GM19238 (cell line): ENCODE measurements around the gene CCDC57.

Experiments used
- DNase-seq: peaks from one replicate; pipeline ENCODE4 v3.0.0; 2011; ENCODE audit warnings: low spot score; ENCODE audit not compliant: insufficient read length

Gene CCDC57

DNA sequence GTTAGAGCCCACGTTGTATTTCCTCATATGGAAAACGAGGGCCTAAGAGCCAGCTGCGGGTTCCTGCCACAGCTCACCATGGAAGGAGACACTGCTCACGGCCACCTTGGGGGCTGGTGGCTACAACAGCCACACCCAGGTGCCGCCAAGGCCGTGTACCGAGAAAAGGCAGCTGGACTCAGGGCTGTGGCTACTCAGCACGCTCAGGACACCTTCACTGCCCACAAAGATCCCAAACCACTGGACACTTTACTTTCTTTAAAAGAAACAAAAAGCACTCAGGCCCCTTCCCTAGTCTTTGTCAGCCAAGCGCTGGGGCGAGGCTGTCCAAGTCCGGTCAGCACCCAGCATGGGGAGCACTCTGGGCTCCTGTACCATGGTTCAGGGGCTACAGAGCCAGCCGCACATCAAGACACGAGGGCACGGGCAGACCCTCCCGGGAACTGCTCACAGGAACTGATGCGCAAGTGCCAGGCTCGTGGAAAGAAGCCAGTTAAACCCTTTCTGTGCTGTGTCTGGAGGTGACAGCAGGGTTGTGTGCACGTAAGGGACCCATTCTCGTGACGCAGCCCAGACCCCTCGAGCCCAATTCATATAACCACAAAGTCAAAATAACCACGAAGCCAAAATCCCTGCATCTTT lies 34.7 kb upstream of the CCDC57 start:
- no peak for DNase-seq

DNA sequence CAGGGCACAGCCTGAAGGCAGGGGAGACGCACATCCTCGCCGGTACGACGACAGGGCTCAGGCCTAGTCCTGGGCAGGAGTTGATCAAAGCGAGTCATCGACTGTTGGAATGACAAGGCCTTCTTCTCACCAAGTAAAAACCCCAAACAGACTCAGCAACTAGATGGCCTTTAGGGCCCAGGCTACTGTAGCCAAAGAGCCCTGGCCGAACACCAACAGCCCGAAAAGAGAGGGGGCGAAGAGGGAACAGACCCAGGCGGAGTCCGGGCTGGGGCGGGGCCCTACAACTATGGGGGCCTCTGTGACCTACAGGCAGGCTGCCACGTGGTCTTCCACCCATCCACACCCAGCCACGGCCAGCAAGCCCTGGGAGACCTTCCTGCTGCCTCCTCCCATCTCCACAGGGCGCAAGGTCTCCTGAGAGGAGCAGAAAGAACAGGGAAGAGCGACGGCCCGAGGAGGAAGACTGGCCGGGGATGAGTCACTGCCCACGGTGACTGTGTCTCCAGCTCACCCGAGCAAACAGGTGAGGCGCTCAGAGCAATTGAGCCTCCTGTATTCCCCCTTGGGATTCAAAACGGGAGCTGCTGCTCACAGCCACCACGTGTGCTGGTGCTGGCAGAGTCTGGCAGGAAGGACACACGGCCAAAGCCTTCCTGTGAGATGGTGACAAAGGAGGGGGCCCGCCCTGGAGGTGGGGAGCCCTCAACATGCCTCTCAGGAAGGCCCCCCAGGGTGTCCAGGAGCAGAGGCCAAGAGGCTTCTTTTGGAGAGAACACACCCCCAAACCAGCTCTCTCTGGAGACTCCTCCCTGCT lies 33.9 kb upstream of the CCDC57 start:
- no peak for DNase-seq

DNA sequence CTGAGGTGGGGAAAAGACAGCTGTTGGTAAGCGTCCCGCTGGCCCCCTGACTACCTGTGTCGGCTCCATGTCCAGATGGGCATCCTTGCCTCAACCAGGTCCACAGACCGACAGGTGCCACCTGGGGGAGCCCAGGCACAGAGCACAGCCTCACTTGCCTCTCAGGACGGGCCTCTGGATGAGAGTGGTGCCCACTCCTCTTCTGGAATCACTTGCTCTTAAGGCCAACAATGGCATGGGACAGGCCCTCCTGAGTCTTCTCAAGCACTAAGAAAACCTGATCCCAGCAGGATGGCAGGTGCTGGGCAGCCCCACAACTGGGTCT lies 33.4 kb upstream of the CCDC57 start:
- DNase-seq = no peak

DNA sequence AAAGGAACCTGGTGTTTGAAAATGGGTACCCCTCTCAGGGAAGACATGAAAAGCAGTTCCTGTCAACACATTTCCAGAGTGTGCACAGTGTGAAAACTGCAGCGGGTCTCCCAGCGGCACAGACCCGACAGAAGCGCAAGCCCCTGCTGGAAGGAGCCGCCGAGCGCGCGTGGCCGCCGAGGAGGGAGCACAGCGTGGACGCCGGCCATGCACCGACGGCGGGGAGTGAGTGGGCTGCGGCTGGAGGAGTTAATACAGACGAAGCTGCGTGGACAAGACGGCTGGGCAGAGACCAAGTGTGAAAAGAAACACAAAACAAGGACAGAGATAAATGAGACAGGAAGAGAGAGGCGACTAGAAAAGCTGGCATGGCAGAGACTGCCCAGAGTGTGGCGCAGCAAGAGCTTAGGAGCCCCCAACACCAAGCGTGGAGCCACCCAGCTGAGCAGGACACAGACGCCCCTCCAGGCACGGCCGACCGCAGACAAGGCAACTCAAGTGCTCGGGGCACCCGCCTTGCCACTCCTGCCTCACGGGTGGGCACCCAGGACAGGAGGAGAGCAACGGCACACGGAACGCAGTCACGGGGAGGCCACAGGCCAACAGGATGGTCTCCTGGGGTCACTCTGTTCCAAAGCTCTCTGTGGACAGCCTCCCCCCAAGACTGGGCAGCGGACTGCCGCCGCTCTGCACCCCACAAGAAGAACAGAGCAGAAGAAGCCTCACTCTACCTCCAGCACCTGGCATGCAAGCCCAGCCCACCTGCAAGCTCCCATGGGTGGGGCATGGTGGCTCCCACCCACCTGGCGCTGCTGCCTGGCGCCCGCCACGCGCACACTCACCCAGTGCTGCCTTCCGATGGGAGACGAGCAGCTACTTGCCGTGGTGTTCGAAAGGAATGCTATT lies 32.7 kb upstream of the CCDC57 start:
- DNase-seq = no peak

DNA sequence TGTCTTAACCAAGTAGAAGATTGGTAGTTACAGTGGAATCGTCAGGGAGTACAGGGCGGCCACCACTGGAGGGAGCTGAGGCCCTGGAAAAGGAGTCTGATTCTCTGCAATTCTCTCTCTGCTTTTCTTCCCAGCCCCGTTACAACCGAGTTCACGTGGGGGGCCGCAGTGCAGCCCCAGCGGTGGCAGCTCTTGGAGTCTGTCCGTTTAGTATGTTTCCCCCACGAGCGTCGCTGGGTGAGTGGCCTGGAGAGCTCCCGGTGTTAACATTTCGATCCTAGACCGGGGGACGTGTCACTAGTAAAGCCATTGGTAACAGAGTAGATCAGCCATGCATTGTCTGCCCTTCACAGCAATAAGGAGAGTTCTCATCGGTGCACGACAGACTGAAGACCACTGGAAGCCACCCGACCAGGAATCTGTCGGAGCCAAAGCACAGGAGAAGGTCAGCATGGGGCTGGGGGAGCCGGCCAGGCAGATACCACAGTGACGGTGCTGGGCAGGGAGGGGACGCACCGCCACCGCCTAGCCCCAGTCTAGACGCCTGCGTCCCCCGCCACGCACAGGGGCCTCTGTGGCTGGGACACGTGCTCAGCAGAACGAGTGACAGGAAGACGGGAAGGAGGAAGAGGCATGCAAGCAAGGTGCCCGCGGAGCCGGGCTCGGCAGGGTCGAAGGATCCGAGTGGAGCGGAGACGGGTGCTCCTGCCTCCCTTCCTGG lies 31.9 kb upstream of the CCDC57 start:
- DNase-seq = no peak

DNA sequence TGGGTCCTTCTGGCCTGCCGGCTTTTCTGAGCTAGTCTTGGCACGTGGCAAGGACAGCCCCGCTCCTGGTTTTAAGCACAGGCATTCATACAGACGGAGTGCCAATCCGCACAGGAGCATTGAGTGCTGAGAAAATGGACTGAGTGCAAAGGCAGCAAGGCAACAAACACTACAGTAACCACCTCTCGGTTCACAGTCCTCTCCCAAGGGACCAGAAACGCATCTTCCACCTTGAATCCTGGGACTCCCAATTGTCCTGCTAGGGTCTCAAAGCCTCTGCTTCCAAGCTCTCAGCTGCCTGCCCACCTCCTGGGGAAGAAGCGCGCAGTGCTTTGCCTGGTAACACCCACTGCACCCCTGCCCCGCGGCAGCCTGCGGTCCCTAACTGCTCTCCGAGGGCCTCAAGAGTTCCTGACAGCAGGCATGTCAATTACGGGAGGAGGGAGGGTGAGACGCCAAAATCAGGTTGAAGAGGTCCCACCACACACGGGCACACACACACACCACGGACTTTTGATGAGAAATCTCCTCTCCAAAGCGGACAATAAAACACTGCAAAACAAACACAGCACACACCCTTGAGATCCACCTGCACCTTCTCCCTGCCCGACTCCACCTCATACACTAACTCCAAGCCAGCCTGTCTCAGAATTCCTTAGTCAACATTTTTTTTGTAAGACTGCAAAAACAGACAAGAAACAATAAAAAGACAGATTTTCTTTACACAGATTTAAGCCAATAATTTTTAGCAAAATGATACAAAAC lies 31.2 kb upstream of the CCDC57 start:
- no peak for DNase-seq

DNA sequence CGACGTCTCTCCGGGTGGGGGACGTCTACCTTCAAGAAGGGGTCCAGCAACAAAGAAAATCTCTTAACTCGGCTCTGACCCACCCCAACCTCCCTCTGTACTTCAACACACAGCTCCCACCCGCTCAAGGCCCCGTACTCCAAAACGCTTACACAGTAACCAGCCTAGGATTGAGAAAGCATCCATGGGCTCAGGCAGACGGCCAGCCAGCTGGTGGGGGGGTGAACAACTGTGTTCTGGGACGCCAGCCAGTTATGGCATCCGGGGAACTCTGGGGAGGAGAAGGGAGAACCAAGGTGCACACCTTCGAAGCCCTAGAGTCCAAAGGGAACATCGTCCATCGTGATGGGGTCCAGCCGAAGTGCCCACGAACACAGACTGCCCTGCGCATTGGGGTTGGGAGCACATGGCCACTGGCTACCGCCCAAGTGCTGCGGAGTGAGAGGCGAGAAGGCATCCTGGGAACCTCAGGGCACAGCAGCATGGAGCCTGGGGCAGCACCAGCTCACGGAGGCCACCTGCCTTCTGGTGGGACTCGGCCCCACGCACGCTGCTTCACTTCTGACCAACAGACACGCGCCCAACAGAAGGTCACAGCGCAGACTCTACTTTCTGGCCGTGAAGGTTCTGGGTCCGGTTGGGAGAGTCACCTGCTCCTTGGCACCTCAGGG lies 30.5 kb upstream of the CCDC57 start:
- DNase-seq = no peak

DNA sequence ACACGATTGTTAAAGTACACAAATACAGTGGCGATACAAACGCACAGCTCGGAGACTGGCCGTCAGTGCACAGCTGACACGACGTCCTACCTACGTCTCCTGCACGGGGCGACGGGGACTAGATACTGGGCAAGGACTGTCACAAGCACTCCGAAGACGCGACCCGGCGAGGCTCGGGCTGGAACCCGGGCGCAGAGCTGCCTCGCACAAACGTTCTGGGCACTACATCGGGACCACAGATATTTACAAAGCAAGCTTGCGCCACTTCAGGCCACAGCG lies 30.0 kb upstream of the CCDC57 start:
- no peak for DNase-seq

DNA sequence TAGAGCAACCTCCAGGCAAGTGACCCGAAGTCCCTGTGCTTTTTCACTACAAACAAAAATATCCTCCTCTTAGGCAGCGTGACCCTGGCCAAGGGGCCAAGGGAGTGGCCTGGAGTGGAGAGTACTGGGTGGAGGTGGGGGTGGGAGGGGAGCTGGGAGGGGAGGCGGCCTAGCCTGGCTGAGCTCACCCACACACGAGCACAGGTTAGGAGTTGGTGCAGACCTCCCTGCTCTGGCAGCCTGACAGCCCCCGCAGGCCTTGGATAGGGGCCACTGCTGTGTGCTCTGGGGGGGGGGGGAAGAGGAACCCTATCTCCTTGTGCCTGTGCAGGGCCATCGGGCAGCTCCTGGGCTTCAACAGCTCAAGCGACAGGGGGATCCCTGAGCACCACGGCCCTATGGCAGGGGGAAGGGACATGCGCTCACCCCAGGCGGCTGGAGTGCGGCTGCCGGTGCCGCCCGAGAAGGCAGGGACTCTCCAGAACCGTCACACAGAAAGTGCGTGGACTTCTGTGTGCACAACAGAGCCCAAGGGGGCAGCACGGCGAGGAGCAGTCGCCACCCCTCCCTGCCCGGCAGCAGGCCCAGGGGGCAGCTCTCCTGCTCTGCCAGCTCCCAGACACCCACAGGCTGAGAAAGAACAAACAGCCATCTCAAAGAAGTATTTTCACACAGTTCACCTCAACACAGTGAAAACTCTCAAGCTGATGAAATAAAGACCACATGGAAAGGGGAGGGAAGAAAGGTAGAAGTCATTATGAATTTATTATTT lies 29.5 kb upstream of the CCDC57 start:
- DNase-seq = no peak

DNA sequence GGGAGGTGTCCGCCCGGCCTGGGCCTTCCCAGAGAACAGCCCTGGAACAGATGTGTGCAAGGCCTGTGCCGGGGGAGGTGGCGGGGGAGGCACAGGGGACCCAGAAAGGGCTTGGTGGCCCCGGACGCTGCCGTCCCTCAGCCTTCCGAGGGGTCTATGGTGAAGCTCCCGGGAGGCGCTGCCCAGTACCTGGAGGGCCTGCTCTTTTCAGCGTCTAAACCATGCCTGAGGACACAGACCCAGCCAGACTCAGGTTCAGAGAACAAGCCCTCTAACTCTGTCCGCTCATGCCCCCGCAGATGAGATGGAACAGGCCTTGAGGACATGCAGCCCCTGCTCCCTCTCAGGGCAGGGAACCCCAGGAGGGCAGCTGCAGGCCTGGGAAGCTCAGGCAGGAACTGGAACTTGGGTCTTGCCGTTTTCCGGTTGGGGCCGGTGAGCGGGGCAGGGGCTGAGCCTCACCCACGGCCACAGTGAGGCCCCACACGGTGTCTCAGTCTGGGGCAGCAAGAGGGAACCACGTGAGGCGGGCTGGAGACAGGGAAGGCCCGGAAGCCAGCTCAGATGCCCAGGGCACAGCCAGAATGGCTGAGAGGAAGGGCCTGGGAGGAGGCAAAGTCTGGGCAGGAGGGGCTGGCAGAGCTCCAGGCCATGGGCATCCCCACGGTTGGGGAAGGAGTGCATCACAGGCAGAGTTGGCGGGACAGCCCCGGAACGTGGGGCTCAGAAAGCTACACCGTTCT lies 28.7 kb upstream of the CCDC57 start:
- no peak for DNase-seq

DNA sequence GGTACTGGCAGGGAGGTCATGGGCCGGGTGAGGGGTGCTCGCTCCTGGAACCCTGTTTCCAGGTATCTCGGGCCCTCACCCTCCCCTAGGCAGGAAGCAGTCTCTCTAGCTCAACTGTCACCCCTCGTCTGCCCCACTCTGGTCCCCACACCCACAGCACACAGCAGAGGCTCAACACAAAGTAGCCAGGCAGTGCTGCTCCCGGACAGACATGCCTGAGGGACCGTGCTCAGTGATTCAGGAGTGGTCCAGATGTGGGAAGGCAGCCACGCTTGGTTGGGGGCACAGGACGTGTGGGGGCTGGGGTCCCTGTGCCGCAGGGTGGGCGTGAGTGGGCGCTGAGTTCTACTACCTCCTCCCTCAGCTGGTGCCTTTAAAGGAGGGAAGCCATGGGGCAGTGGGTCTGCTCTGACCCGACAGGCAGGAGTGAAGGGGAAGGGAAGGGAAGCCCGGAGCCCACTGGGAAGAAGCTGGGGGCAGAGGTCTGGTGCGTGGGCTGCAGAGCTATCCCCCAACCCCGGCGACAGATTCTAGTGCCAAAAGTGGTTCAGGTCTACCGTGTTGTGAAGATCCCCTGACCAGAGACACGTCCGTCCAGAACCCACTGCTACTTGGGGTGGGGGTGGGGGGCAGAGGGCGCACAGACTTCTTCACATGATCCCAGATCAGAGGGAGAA lies 28.0 kb upstream of the CCDC57 start:
- DNase-seq = no peak

DNA sequence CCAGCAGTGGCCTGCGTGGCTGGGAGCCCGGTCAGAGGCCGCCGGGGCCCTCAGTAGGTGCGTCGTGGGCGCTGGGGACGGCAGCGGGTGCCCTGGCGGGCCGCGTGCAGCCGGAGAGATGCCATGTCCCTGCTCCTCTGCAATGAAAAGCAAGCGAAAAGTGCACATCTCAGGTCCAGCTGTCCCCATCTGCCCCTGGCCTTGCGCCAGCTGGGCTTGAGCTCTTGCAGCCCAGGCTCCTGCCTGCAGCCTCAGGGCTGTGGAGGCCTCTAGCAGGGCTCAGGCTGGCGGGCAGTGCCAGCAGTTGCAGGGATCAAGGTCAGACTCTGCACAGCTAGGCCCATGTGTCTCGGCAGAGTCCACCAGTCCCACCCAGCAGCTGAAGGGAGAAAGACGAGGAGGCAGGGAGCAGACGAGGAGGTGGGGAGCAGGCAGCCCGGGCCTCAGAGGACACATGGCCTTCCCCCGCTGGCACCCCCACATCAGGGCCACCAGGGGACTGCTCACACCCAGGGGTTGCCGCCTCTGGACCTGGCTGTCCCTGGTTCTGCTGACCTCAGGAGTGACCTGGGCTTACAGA lies 27.4 kb upstream of the CCDC57 start:
- DNase-seq = no peak

DNA sequence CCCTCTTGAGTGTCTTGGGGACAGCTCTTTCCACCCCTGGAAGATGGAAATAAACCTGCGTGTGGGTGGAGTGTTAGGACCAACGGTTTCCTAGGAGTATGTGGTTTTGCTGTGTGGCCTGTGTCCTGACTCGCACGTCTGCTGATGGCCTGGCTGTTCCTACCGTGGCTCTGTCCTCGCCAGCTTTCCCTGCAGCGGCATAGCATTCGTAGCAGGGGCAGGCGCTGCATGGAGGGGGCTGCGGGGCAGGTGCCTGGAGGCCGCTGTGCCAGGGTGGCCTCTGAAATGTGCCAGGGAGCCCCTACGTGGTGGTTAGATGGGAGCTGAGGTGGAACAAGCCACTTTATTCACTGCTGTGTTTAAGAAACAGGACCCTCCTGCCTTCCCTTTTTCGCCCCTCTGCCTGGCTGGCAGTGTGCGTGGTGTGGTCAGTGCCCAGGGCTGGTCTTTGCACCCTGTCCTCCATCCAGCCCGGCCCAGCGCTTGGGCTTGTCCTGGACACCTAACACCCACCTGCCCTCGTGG lies 26.8 kb upstream of the CCDC57 start:
- no peak for DNase-seq

DNA sequence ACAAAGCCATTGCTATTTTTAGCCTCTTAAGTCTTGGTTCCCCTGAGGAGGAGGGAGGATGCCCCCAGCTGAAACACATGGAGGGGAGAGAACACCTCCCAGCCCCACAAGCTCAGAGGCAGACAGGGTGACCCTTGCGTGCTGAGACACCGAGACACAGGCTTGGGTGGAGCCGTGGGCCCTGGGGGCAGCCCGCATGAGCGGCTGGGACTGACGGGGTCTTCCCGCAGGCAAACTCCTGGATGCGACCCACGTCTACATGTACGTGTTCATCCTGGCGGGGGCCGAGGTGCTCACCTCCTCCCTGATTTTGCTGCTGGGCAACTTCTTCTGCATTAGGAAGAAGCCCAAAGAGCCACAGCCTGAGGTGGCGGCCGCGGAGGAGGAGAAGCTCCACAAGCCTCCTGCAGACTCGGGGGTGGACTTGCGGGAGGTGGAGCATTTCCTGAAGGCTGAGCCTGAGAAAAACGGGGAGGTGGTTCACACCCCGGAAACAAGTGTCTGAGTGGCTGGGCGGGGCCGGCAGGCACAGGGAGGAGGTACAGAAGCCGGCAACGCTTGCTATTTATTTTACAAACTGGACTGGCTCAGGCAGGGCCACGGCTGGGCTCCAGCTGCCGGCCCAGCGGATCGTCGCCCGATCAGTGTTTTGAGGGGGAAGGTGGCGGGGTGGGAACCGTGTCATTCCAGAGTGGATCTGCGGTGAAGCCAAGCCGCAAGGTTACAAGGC lies 26.0 kb upstream of the CCDC57 start:
- peak; percentile 66 for DNase-seq

DNA sequence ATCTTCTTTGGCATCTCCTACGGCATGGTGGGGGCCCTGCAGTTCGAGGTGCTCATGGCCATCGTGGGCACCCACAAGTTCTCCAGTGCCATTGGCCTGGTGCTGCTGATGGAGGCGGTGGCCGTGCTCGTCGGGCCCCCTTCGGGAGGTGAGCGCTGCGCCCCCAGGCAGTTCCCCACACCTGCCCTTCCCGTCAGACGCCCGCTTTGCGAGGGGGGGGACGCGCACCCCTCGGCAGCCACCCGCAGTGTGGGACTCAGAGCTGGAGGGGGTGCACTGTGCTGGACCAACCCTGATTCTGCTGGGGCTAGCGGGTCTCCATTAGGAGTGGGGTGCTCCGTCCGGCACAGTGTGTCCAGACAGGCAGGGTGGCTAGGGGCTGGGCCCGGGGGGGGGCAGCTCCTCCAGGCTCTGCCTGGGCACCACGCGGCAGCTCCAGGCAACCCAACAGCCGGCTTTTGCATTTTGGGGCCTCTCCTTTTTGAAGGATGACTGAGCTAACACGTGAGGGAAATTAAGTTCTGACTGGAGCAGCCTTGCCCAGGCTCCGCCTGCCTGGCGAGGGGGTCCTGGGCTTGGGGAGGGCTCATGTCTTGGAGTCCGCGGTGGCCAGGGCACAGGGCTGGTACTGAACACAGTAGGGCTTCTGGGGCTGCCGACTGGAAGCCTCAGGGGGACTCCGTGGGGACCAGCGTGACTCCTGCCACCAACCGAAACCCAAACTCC lies 25.3 kb upstream of the CCDC57 start:
- DNase-seq = no peak

DNA sequence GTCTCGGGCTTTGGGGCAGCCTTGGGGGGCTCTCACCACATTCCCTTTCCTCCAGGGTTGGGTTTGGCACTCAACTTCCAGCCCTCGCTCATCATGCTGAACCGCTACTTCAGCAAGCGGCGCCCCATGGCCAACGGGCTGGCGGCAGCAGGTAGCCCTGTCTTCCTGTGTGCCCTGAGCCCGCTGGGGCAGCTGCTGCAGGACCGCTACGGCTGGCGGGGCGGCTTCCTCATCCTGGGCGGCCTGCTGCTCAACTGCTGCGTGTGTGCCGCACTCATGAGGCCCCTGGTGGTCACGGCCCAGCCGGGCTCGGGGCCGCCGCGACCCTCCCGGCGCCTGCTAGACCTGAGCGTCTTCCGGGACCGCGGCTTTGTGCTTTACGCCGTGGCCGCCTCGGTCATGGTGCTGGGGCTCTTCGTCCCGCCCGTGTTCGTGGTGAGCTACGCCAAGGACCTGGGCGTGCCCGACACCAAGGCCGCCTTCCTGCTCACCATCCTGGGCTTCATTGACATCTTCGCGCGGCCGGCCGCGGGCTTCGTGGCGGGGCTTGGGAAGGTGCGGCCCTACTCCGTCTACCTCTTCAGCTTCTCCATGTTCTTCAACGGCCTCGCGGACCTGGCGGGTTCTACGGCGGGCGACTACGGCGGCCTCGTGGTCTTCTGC lies 24.6 kb upstream of the CCDC57 start:
- DNase-seq = no peak
